ENCODE data around the gene SNCA. TPM values are rescaled to one million over a fixed set of nuclear protein-coding genes. Genes with fewer than 3 reads are reported as not detected.

Gene SNCA
- total RNA-seq, 3 donors from 2014 or later (not counting 1 experiment from before 2014, with no cell fraction given), result 0.58 to 2.0 (median 1.2) TPM

- no peak for DNase-seq
- Histone ChIP-seq H3K27me3 (ENCODE audit: control insufficient read depth, insufficient read depth, low read length) (no peaks in the 10 kb centered on the region), H3K9me3 (ENCODE audit: control insufficient read depth, insufficient read depth, low read length) (no peaks in the 10 kb centered on the region), H3K27ac (ENCODE audit: low read length) (no peak overlapping the region), H3K36me3 (ENCODE audit: control insufficient read depth, insufficient read depth, low read length) (no peaks in the 10 kb centered on the region), H3K4me3 (ENCODE audit: low read length) (no peak overlapping the region), H3K4me1 (ENCODE audit: control insufficient read depth, insufficient read depth, low read length) (no peaks in the 10 kb centered on the region)
- intact Hi-C loops (cut with micrococcal nuclease), result no loop called here
- WGBS (ENCODE audit: insufficient coverage), result 92% methylated on average over 4 of the region's 5 CpGs
- no peaks in the 10 kb centered on the region for H3K4me1 Mint-ChIP-seq
- H3K27ac Mint-ChIP-seq, result no peak overlapping the region
- ATAC-seq, result no peak
- no peaks in the 10 kb centered on the region for H3K36me3 Mint-ChIP-seq
- H3K9me3 Mint-ChIP-seq, result no peaks in the 10 kb centered on the region
- H3K4me3 Mint-ChIP-seq, result no peak overlapping the region
- TF ChIP-seq CTCF (IDR thresholded peaks at IDR 0.05), result no peak
- H3K27me3 Mint-ChIP-seq (ENCODE audit: low read depth in 2 of 2), result peaks cover 0 to 3% of the 10 kb centered on the region in 2 donors
These were observed 24.0 kb upstream of the SNCA start for GRCh38 chr4:89860971-89861370.

GRCh38 chr4:89855236-89855635 is 18.3 kb upstream of the SNCA start:
- ATAC-seq, result no peak

GRCh38 chr4:89847571-89848325 is 10.8 kb upstream of the SNCA start:
- ATAC-seq, result no peak

More at GRCh38 chr4:89855236-89855635, 18.3 kb upstream of the SNCA start:
- Mint-ChIP-seq H3K36me3 (no peaks in the 10 kb centered on the region), H3K27ac (no peak overlapping the region), H3K27me3 (ENCODE audit: low read depth in 2 of 2) (peaks cover 6 to 7% of the 10 kb centered on the region in 2 donors), H3K4me3 (no peak overlapping the region), H3K9me3 (peaks cover 0 to under 1% of the 10 kb centered on the region in 2 donors), H3K4me1 (no peaks in the 10 kb centered on the region)
- Histone ChIP-seq H3K27me3 (ENCODE audit: control insufficient read depth, insufficient read depth, low read length) (no peaks in the 10 kb centered on the region), H3K4me3 (ENCODE audit: low read length) (no peak overlapping the region), H3K9me3 (ENCODE audit: control insufficient read depth, insufficient read depth, low read length) (peaks cover 2% of the 10 kb centered on the region), H3K4me1 (ENCODE audit: control insufficient read depth, insufficient read depth, low read length) (no peaks in the 10 kb centered on the region), H3K36me3 (ENCODE audit: control insufficient read depth, insufficient read depth, low read length) (no peaks in the 10 kb centered on the region), H3K27ac (ENCODE audit: low read length) (no peak overlapping the region)
- WGBS (ENCODE audit: insufficient coverage), result 43% methylated on average over 3 of the region's 3 CpGs
- no peak for TF ChIP-seq CTCF (IDR thresholded peaks at IDR 0.05)
- intact Hi-C loops (cut with micrococcal nuclease), result no loop called here
- DNase-seq, result no peak

More at GRCh38 chr4:89847571-89848325, 10.8 kb upstream of the SNCA start:
- Histone ChIP-seq H3K27me3 (ENCODE audit: control insufficient read depth, insufficient read depth, low read length) (no peaks in the 10 kb centered on the region), H3K36me3 (ENCODE audit: control insufficient read depth, insufficient read depth, low read length) (no peaks in the 10 kb centered on the region), H3K9me3 (ENCODE audit: control insufficient read depth, insufficient read depth, low read length) (peaks cover 5% of the 10 kb centered on the region), H3K4me3 (ENCODE audit: low read length) (no peak overlapping the region), H3K4me1 (ENCODE audit: control insufficient read depth, insufficient read depth, low read length) (no peaks in the 10 kb centered on the region), H3K27ac (ENCODE audit: low read length) (no peak overlapping the region)
- Mint-ChIP-seq H3K4me3 (no peak overlapping the region), H3K27me3 (ENCODE audit: low read depth in 2 of 2) (peaks cover 0 to 3% of the 10 kb centered on the region in 2 donors), H3K27ac (no peak overlapping the region), H3K36me3 (no peaks in the 10 kb centered on the region), H3K9me3 (peaks cover 0 to 2% of the 10 kb centered on the region in 2 donors), H3K4me1 (no peaks in the 10 kb centered on the region)
- intact Hi-C loops (cut with micrococcal nuclease), result no loop called here
- DNase-seq, result no peak
- no peak for TF ChIP-seq CTCF (IDR thresholded peaks at IDR 0.05)
- WGBS (ENCODE audit: insufficient coverage), result 73% methylated on average over 1 of the region's 1 CpG

All from natural killer cell (primary cell).